GM18499 (cell line): ENCODE data around the gene DST.
"Not testable (repeated sequence)": the region's sequence is repeated elsewhere in the genome, so short reads cannot be mapped to it uniquely, and the experiment has no call there.

Experiments
- ATAC-seq: cut with Tn5 transposase; IDR thresholded peaks from one replicate; pipeline ENCODE4 v1.9.1; 2021; ENCODE audit warnings: moderate number of reproducible peaks; ENCODE audit not compliant: insufficient read depth, unreplicated experiment

Gene DST

DNA sequence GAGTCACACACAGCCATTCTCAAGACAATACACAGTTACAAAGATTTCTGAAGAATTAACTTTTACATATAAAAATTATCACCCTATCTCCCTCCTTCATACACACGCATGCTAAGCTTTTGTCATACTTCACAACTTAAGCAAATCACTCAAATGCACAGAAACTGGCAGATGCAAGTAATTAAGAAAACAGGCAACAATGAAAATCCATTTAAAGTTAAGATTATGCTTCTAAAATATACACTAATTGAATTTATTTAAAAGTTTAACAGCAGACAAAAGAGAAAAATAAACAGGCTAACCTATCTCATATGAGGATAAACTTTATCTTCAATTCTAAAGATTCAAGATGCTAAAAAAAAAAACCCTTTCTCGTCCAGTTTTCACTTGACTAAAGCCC is 68.4 kb downstream of the DST start:
- no peak for ATAC-seq

DNA sequence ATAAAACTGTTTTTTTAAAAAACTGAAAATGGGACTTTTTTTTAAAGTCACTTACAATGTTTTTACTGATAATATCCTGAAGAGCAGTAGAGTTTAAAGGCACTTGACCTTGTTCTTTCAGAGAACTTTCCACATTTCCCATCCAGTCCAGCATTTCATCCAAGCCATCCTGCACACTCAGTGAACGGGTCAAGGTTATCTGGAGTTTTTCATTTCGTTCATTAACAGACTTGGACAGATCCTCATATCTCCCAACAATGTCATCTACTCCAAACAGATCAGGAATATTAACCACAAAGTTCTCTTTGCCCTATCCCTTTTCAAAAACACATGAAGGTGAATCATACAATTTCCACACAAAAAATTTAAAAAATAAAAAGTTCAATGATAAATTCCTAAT is 69.1 kb downstream of the DST start:
- no peak for ATAC-seq

DNA sequence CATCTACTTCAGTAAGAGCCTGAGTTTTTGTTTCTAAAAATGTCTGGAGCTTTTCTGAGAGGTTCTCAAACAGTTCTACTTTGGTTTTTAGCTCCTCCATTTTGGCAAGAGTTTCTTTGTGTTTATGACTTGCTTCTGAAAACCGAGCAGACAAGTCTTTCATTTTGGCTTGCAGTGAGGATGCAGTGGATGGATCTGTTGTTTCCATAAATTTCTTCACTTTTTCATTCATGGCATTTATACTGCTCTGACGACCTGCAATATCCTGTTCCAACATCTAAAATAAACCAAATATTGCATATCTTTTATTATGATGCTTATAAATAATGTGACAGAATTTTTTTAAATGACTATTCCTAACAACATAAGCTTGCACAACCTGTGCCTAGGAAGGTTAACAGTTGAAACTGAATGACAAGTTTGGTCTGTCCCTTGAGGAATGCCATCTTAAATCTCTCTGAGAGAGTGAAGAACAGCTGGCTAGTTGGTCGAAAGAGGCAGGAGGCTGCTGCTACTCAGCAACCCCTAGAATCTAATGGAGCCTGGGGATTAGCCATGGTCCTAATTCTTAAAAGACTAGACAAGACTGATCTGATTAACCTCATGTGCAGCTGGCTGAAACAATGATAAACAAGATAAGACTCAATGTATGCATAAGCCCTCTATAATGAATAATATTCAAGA is 69.8 kb downstream of the DST start:
- no peak for ATAC-seq

DNA sequence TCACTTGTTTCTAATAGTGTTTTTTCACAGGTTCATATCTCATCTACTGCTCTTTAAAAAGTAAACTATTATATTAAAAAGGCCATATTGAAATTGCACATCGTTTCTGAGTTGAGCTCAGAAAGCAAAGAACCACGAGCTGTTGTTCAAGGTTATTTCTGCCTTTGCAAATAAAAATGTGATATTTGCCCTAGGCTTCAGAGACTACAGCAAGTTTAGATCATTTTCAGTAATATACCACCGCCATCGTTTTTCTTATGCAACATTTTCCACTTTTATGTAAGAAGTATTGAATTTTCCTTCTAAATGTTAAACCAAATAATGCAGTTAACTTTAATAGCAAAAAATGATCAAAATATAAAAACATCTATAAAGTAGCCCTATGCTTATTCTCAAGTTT is 71.1 kb downstream of the DST start:
- no peak for ATAC-seq

DNA sequence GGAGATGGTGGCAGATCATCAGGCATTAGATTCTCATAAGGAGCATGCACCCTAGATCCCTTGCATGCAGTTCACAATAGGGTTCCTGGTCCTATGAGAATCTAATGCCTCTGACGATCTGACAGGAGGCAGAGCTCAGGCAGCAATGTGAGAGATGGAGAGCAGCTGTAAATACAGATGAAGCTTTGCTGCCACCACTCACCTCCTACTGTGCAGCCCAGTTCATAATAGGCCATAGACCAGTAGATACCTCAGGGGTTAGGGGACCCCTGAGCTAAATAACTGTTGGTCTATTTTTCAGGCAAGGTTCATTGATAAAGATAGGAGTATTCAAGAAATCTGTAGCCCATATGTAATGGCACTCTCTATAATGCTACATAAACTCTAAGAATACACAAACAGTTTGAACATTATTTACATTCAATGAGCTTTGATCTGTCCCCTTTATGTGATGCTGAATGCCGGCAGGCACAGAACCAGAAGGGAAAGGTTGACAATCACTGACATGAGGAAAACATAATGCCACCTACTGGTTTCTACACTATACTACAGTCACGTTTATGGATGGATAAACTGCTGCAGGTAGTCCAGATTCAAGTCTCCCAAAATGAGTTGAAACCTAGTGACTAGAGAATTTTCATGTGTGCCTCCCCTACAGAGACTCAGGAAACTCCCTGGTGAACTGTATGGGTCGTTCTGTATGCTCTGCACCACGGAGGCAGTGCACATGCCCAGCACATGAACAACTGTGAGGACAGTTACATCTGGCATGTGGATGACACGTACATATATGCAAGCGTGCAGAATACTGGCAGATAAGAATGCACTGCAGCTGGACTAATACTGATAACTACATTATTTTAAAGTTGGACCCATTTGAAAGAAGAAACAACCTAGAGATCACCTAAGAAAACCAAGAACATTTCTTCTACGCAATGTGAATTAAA is 72.0 kb downstream of the DST start:
- ATAC-seq = peak; percentile 90

DNA sequence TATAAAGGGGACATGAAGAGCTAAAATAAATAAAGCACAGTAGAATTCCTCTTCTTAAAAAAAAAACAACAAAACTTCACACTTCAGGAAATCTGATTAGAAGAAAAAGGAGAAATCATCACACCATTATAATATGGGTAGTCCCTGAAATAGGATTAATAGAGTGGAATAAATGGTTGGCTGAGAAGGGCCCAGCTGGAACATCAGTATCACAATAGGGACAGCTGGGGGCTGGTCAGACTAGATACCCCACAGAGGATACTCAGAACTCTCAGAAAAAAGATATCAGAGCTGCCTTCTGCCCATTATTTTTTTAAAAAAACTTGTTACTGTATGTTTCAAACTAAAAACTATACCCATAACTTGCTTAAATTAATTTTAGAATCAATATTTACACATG is 75.2 kb downstream of the DST start:
- ATAC-seq = no peak

DNA sequence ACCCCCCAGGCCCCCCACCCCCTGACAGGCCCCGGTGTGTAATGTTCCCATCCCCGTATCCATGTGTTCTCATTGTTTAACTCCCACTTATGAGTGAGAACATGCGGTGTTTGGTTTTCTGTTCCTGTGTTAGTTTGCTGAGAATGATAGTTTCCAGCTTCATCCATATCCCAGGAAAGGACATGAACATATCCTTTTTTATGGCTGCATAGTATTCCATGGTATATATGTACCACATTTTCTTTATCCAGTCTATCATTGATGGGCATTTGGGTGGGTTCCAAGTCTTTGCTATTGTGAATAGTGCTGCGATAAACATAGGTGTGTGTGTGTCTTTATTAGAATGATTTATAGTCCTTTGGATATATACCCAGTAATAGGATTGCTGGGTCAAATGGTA is 80.0 kb downstream of the DST start:
- not testable (repeated sequence) for ATAC-seq

DNA sequence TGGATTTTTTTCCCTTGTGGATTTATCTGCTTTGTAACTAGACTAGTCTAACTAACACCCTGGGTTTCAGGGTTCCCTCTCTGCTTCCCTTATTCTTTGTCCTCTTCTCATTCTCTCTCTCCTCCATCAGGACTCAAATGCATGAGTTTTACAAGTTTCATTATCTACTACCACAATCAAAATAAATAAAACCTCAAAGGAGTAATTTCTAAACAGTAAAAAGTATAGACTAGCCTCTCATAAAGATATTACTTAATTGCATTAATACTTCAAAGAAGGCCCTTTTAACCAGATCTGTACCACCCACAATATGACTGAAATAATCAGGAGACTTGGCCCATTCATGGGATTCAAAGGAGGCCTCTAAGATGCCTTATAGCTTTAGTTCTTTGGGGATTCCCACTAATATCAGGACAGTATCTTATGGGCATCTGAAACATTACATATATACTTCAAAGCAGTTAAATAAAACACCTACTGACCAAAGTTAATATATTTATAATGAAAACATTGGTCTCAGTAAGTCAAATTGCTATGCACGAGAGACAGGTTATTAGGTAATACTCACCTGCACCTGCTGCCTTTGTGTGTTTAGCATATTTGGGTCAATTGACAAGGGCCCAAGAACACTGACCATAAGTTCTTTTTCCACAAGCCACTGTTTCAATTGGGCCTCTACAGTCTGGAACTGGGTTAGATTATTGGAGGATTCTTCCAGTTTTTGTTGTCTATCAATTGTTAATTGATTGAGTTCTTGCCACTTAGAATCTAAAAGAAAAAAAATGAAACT is 85.7 kb downstream of the DST start:
- ATAC-seq = no peak

DNA sequence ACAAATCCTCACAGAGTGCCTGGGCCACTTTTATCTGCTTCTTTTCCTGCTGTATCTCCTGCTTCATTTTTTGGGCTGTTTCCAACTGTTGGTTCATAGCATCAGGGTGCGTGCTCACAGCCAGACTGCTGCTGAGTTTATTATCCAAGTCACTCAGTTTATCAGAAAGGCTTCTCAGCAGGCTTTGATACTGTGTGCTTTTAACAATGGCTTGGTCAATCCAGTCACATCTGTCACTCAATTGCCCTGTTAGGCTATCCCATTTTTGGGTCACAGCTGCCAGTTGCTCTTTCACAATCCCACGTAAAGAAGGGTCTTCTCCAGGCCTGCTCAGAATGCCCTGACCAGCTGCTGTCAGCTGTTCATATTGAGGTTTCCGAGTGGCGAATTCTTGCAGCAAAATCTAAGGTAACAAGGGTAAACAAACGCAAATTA is 87.2 kb downstream of the DST start:
- no peak for ATAC-seq

DNA sequence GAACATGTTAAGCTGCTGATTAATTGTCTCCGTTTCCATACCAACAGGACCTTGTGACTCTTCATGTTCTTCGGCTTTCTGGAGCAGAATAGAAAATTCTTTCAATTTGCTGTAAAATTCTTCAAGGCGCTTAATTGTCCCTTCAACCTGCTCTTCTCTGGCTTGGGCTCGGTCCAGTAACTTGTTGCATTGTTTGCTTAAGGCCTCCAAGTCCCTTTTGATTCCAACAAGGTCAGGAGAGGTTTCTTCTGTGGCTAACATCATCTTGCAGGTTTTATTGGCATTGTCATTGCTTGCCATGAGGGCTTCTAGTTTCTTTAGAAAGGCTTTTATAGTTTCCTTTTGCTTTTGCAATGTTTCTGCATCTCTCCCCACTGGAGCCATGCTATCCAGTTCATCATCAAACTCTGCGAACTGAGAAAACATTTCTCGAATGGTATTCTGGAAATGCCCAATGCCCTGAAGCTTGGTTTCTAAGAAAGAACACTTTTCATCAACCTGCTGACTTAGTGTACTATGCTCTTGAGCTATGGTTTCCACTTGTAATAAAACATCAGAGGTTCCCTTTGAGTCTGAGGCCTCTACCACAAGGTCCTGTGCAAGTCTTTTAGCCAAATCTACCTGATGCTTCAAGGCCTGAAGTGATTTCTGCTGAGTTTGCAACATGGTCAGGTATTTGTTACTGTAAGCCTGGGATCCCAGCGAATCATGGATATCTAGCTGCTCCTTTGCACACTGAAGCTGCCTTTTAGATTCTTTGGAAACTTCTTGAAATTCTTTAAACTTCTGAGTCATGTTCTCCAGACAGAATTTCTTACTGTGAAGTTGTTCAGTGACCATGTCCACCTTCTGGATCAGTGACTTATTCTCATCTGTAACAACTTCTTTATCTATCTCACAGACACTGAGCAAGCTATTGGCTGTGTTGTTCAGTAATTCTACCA is 90.2 kb downstream of the DST start:
- ATAC-seq = no peak

DNA sequence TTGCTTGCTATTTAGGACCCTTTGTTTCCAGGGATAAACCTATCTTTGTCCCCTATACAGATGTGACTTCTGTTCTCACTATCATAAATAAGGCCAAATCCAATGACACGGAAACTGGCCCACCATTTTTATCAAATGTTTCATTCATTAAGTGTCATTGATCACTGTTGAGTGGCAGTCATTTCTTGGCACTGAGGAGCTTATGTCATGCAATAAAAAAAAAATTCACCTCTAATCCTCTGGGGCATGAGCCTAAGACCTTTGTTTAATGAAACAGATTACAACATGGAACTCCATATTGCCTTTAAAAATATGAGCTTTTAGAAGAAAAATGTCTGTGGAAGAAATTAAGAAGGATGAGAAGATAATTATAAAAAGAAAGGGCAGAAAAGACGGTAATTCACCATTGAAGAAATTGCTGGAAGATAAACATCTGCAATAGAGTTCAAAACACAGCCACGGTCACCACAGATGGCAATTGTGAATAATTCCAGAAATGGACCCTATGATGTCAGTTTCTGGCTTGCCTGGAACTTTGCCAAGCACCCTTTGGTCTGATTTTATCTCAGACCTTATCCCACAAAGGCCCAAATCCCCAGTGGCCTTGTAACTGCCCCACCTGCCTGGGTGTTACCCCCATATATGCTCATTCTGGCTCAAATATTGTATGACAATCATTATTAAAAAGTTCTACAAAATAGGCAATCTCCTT is 91.1 kb downstream of the DST start:
- ATAC-seq = no peak

DNA sequence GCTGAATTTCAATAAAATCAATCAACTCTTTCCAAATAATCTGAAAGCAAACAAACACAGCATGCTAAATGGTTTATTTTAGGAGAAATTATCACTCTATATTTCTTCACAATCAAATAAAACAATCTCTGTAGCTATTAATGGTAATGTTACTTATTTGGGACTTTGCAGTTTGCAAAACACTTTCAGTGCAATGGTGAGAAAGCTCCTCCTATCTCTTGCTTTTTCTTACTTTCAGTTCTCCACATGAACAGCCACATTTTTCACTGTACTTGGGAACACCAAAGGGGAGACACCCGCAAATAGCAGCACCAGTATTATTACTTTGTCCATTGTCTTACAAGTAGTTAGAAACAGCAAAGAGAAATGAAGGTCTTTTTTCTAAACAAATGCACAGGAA is 92.4 kb downstream of the DST start:
- ATAC-seq = no peak

DNA sequence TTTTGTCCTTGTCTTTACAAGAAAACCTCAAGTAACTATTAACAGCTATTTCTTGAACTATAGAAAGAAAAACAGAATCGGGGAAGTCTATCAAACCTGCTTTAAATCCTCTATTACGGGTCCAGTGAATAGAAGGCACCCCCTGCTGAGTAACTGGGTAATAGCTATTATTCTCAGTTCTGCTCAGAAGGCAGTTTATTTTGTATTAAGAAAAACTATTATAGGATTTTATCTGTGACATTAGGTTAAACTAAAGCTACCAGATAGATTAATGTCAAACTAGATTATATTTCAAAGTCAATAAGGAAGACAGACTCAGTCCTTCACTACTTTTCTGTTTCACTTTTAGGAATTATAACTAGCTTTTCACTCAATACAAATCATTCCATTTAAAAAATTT is 93.7 kb downstream of the DST start:
- ATAC-seq = no peak

DNA sequence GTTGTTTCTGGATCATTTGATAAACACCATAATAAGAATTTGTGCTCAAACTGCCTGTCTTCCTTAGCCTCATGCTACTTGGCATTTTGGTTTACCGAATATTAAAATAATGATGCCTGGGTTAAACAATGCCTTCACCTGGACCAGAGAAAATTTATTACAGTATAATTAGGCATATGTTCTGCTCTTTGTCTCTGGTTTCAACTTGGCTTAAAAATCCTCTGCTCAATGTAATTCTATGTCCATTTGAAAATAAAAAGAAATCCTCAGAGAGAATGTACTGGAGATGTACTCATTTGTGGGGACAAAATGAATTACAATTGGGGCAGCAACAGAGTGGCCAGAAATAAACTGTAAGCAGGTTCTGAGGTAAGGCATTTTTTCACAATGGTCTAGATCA is 95.0 kb downstream of the DST start:
- no peak for ATAC-seq

DNA sequence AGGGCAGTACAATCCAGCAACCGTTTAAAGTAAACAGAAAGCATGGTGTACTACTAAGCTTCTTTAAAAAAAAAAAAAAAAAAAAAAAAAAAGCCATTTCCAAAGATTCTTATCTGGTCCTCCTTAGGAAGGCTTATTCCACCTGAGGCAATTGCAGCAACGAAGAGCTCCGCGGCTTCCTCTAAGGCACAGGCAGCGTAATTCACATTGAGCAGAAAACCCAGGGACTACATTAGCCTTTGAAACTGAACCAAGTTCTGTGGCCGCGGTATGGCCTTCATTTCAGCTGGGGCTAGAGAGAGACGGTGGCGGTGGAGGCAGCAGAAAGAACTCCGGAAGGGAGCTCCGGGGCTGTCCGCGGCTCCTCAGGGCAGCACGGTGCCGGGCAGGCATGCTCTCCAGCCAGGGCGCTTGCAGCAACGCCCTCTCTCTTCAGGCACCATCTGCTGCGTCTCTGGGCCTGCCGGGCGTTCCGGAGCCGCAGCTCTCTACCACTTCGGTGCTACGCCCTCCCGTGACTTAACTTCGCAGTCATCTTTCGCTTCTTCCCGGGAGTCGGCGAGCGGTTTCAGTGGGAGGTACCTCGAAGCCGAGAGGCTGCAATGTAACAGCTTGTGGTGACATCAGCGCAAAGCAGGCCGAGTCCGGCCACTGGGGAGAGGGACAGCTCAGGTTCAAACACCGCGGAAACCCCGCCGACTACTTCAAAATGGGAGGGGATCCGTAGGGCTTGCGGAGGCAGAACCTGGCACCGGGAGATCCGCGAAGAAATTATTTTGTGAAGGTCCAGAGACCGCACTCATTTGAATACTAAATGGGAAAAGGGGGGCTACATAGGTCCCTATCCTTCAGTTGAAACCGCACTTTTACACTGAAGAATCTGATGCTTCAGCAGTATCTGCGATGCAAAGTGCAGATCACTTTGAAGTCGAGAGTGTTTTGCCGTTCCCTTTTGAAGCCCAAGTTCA is 100.0 kb downstream of the DST start:
- peak; percentile 93 for ATAC-seq

DNA sequence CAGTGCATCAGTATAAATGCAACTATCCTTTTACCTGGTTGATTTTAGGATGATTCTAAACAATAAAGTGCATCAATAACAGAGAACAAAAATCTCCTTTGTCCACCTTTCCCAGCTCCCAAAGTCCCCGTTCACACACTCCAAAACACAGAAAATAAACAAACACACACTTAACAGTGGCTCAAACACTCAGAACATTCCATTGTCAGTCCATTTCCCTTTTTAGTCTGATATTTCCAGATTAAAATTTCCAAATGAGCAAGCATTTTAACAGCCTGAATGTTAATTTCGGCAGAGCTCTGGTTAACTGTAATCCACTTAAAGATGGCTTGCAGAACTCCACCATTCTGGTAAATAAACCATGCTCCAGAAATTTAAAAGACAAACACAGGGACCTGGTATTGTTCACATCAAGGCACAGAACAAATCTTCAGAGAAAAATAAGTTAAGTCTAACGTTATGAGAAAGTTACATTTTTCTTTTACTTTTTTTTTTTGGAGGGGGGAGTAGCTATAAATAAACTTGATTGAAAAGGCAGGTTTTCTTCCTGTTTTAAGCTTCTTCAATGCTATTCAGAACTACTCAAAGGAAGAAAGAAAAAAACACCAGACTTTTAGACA is 100.8 kb downstream of the DST start:
- ATAC-seq = no peak

DNA sequence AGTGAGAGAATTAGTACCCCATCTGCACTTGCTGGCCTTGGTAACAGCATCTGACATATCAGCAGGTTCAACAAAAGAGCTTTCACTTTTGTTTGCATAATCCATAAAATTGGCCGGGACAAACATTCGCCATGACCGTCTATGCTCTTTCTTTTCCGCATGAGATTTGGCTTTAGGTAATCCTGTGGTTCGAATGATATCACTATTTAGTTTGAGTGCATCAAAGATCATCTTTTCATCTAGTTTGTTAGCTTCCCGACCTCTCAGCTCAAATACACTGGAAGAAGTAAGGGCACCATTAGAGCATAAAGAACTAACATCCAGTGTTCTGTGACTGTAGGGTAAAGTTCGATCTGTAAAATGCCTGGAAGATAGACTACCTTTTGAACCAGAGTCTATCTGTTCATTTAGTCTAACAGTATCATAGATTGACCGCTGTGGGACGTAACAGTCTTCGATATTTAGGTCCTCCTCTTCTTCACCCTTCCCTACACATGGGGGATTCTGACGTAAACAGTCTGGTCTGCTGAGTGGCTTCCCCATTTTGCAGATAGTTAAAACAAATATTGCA is 101.6 kb downstream of the DST start:
- ATAC-seq = no peak
